ENCODE data around the gene ROS1. TPM values are rescaled to one million over a fixed set of nuclear protein-coding genes. Genes with fewer than 3 reads are reported as not detected.

Gene ROS1
- total and polyA plus RNA-seq, 2 donors (not counting 1 experiment from before 2014, with no cell fraction given), result not detected

GRCh38 chr6:117304446-117304845 lies 121.3 kb downstream of the ROS1 start:
- Histone ChIP-seq H3K27me3 (replicated peaks in 1 of 4; ENCODE audit: control extremely low read depth in 1 of 4, control insufficient read depth in 3 of 4, insufficient read depth in 4 of 4, low read length in 3 of 4) (no peaks in the 10 kb centered on the region), H3K4me3 (ENCODE audit: control extremely low read depth in 1 of 5, extremely low read depth in 1 of 5, insufficient read depth in 1 of 5, low read depth in 2 of 5, low read length in 4 of 5) (no peak overlapping the region), H2AFZ (ENCODE audit: insufficient read depth, low read depth, low read length, poor library complexity, severe bottlenecking) (no peak overlapping the region), H4K20me1 (ENCODE audit: control insufficient read depth, insufficient read depth, low read length, poor library complexity, severe bottlenecking) (no peaks in the 10 kb centered on the region), H3K79me2 (ENCODE audit: control insufficient read depth, insufficient read depth, low read length) (no peaks in the 10 kb centered on the region), H3K4me1 (ENCODE audit: control insufficient read depth in 2 of 2, insufficient read depth in 2 of 2, low read length in 2 of 2) (no peaks in the 10 kb centered on the region), H3K4me2 (replicated peaks; ENCODE audit: low read depth, low read length, poor library complexity, severe bottlenecking) (no peak overlapping the region), H3K27ac (ENCODE audit: low read length in 2 of 2) (no peak overlapping the region), H3K9me3 (ENCODE audit: control extremely low read depth in 1 of 3, control insufficient read depth in 2 of 3, insufficient read depth in 1 of 3, low read length in 2 of 3) (no peaks in the 10 kb centered on the region), H3K9ac (ENCODE audit: low read length) (no peak overlapping the region), H3K36me3 (replicated peaks in 1 of 2; ENCODE audit: control extremely low read depth in 1 of 2, control insufficient read depth in 1 of 2, extremely low read depth in 1 of 2, insufficient read depth in 2 of 2, low read length in 1 of 2) (no peaks in the 10 kb centered on the region)
- ChIA-PET CTCF (no interaction called here), POLR2A (no interaction called here)
- Mint-ChIP-seq H3K9me3 (ENCODE audit: insufficient read depth) (no peaks in the 10 kb centered on the region), H3K27me3 (no peaks in the 10 kb centered on the region), H3K27ac (no peak overlapping the region), H3K4me1 (no peaks in the 10 kb centered on the region), H3K4me3 (no peak overlapping the region)
- no peak for DNase-seq
- TF ChIP-seq EZH2 (IDR thresholded peaks at IDR 0.05; ENCODE audit: borderline replicate concordance, insufficient read depth, low read depth, low read length, poor library complexity, severe bottlenecking), result no peak
- no peak for TF ChIP-seq CTCF (IDR thresholded peaks at IDR 0.05)
- no peak for ATAC-seq (ENCODE audit: low read depth)
- intact Hi-C loops (cut with micrococcal nuclease), result no loop called here
- no CpG with 5 or more reads among the region's 2 CpGs for WGBS (ENCODE audit: insufficient coverage)

GRCh38 chr6:117303323-117303722 lies 122.4 kb downstream of the ROS1 start:
- Histone ChIP-seq H3K4me3 (ENCODE audit: control extremely low read depth in 1 of 5, extremely low read depth in 1 of 5, insufficient read depth in 1 of 5, low read depth in 2 of 5, low read length in 4 of 5) (no peak overlapping the region), H3K9ac (ENCODE audit: low read length) (no peak overlapping the region), H3K27ac (ENCODE audit: low read length in 2 of 2) (no peak overlapping the region), H3K4me2 (replicated peaks; ENCODE audit: low read depth, low read length, poor library complexity, severe bottlenecking) (no peak overlapping the region), H3K9me3 (ENCODE audit: control extremely low read depth in 1 of 3, control insufficient read depth in 2 of 3, insufficient read depth in 1 of 3, low read length in 2 of 3) (no peaks in the 10 kb centered on the region), H4K20me1 (ENCODE audit: control insufficient read depth, insufficient read depth, low read length, poor library complexity, severe bottlenecking) (no peaks in the 10 kb centered on the region), H3K36me3 (replicated peaks in 1 of 2; ENCODE audit: control extremely low read depth in 1 of 2, control insufficient read depth in 1 of 2, extremely low read depth in 1 of 2, insufficient read depth in 2 of 2, low read length in 1 of 2) (no peaks in the 10 kb centered on the region), H2AFZ (ENCODE audit: insufficient read depth, low read depth, low read length, poor library complexity, severe bottlenecking) (no peak overlapping the region), H3K4me1 (ENCODE audit: control insufficient read depth in 2 of 2, insufficient read depth in 2 of 2, low read length in 2 of 2) (no peaks in the 10 kb centered on the region), H3K27me3 (replicated peaks in 1 of 4; ENCODE audit: control extremely low read depth in 1 of 4, control insufficient read depth in 3 of 4, insufficient read depth in 4 of 4, low read length in 3 of 4) (no peaks in the 10 kb centered on the region), H3K79me2 (ENCODE audit: control insufficient read depth, insufficient read depth, low read length) (no peaks in the 10 kb centered on the region)
- CTCF ChIA-PET, result no interaction called here
- intact Hi-C loops (cut with micrococcal nuclease), result no loop called here
- ATAC-seq (ENCODE audit: low read depth) (no peak), DNase-seq (no peak)
- POLR2A ChIA-PET, result no interaction called here
- WGBS (ENCODE audit: insufficient coverage), result no CpG with 5 or more reads among the region's 3 CpGs
- TF ChIP-seq EZH2 (IDR thresholded peaks at IDR 0.05; ENCODE audit: borderline replicate concordance, insufficient read depth, low read depth, low read length, poor library complexity, severe bottlenecking) (no peak), CTCF (IDR thresholded peaks at IDR 0.05) (no peak)
- Mint-ChIP-seq H3K27me3 (no peaks in the 10 kb centered on the region), H3K9me3 (ENCODE audit: insufficient read depth) (no peaks in the 10 kb centered on the region), H3K27ac (no peak overlapping the region), H3K4me3 (no peak overlapping the region), H3K4me1 (no peaks in the 10 kb centered on the region)

Data from B cell (primary cell).